ENCODE results near the gene CCNA2.

The CCNA2 gene

DNA sequence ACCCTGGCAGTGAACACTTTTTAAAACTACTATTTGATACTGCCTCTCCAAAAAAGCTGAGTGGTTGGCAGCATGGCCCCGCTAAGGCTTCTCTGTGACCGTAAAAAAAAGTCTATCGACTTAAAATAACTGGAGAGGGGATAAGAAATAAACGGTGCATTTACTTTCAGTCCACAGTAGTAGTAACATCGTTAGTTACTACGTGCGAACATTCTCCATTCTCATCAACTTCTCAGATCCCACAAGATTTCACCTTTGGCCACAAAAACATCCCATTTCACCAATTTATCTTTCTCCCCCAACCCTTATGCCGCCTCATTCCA is 23.1 kb downstream of the CCNA2 start:
- Histone ChIP-seq H3K27ac (ENCODE audit: low read depth, low read length) (peak overlapping the region; percentile 65), H3K9ac (ENCODE audit: low read length) (peak overlapping the region; percentile 87), H2AFZ (ENCODE audit: low read depth, low read length, severe bottlenecking) (peak overlapping the region; percentile 96), H3K36me3 (ENCODE audit: low read length) (peaks cover 9% of the 10 kb centered on the region; the same call in 1 of the 2 replicates), H3K9me3 (ENCODE audit: insufficient read depth, low read length) (no peaks in the 10 kb centered on the region), H3K79me2 (ENCODE audit: insufficient read depth, low read length) (peaks cover 19% of the 10 kb centered on the region), H3F3A (ENCODE audit: insufficient read depth) (no peaks in the 10 kb centered on the region), H3K9me2 (replicated peaks; ENCODE audit: insufficient read depth, low read length) (no peaks in the 10 kb centered on the region), H4K20me1 (ENCODE audit: low read depth, low read length) (no peaks in the 10 kb centered on the region), H3K4me2 (ENCODE audit: low read depth, low read length, poor library complexity, severe bottlenecking) (peak overlapping the region; percentile 80), H3K27me3 (ENCODE audit: low read length) (no peaks in the 10 kb centered on the region), H3K4me3 (ENCODE audit: insufficient read depth, low read length, poor library complexity, severe bottlenecking) (peak overlapping the region; percentile 81)
- TF ChIP-seq EZH2phosphoT487 (conservative IDR thresholded peaks at IDR 0.05; ENCODE audit: low read length), result no peak
- TF ChIP-seq, protein P1, sequence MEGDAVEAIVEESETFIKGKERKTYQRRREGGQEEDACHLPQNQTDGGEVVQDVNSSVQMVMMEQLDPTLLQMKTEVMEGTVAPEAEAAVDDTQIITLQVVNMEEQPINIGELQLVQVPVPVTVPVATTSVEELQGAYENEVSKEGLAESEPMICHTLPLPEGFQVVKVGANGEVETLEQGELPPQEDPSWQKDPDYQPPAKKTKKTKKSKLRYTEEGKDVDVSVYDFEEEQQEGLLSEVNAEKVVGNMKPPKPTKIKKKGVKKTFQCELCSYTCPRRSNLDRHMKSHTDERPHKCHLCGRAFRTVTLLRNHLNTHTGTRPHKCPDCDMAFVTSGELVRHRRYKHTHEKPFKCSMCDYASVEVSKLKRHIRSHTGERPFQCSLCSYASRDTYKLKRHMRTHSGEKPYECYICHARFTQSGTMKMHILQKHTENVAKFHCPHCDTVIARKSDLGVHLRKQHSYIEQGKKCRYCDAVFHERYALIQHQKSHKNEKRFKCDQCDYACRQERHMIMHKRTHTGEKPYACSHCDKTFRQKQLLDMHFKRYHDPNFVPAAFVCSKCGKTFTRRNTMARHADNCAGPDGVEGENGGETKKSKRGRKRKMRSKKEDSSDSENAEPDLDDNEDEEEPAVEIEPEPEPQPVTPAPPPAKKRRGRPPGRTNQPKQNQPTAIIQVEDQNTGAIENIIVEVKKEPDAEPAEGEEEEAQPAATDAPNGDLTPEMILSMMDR (IDR thresholded peaks at IDR 0.05; ENCODE audit: insufficient read depth, low read length, poor library complexity, severe bottlenecking), result no peak

DNA sequence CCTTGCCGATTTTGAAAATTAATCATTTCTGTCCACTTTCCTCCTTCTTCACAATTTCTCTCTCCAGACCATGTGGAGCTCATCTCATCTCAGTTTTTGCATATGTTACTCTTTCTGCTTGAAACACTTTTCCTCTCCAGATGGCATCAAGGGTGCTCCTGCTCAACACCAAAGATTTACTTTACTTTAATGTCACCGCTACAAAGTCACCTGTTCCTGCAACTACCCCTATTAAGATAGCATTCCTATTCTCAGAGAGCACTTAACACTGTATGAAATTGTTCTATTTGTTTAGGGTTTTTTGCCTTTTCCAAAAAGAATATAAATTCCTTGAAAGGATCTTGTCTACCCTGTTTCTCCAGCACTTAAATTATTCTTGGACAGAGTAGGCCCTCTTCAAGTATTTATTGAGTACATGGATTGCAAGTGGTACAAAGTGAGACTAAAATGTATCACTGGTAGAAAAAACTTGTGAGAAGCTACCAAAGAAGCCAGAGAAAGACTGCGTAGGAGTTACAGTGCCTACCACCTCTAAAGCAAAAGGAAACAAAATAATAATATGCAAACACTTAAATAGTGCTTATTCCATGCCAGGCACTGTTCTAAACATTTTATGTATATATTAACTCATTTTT is 23.7 kb downstream of the CCNA2 start:
- Histone ChIP-seq H3F3A (ENCODE audit: insufficient read depth) (no peaks in the 10 kb centered on the region), H3K27me3 (ENCODE audit: low read length) (no peaks in the 10 kb centered on the region), H3K9me3 (ENCODE audit: insufficient read depth, low read length) (no peaks in the 10 kb centered on the region), H3K36me3 (ENCODE audit: low read length) (peaks cover 8% of the 10 kb centered on the region; the same call in 1 of the 2 replicates), H3K4me3 (ENCODE audit: insufficient read depth, low read length, poor library complexity, severe bottlenecking) (no peak overlapping the region), H3K79me2 (ENCODE audit: insufficient read depth, low read length) (peaks cover 19% of the 10 kb centered on the region), H3K9ac (ENCODE audit: low read length) (no peak overlapping the region), H3K4me2 (ENCODE audit: low read depth, low read length, poor library complexity, severe bottlenecking) (peak overlapping the region; percentile 80), H4K20me1 (ENCODE audit: low read depth, low read length) (no peaks in the 10 kb centered on the region), H3K9me2 (replicated peaks; ENCODE audit: insufficient read depth, low read length) (no peaks in the 10 kb centered on the region), H2AFZ (ENCODE audit: low read depth, low read length, severe bottlenecking) (peak overlapping the region; percentile 41), H3K27ac (ENCODE audit: low read depth, low read length) (no peak overlapping the region)
- TF ChIP-seq, protein P1 (IDR thresholded peaks at IDR 0.05; ENCODE audit: insufficient read depth, low read length, poor library complexity, severe bottlenecking), result no peak
- no peak for TF ChIP-seq EZH2phosphoT487 (conservative IDR thresholded peaks at IDR 0.05; ENCODE audit: low read length)

DNA sequence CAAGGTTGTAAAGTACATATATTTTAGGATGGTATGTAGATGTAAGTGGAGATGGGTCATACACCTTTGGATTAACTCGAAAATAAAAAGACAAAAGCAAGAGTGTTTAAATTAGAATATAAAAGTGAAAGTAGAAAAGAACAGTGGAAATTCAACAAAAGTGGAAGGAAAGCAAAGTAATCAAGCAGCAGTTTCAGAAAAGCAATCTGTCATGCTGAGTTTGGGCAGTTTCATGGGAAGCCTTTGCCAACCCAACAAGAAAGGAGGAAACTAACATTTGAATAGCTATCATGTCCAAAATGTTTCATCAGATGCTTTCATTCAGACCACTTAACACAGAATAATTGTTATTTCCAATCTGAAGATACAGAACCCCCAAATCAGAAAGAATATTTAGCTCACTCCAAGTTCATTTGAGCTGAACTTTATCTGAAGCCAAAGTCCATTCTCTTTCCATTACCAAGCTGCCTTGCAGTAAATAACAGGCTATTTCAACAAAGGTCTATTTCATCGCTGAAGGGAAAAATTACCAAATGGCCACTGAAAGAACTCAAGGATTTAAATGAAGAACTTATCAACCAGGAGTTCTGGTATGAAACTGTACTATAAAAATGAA is 24.4 kb downstream of the CCNA2 start:
- Histone ChIP-seq H3K4me2 (ENCODE audit: low read depth, low read length, poor library complexity, severe bottlenecking) (no peak overlapping the region), H3K36me3 (ENCODE audit: low read length) (0 out of 2 replicates have a peak, but pooled peaks cover 1% of the 10 kb centered on the region), H3K9me2 (replicated peaks; ENCODE audit: insufficient read depth, low read length) (no peaks in the 10 kb centered on the region), H3K4me3 (ENCODE audit: insufficient read depth, low read length, poor library complexity, severe bottlenecking) (no peak overlapping the region), H3K9me3 (ENCODE audit: insufficient read depth, low read length) (no peaks in the 10 kb centered on the region), H3K27ac (ENCODE audit: low read depth, low read length) (no peak overlapping the region), H3F3A (ENCODE audit: insufficient read depth) (no peaks in the 10 kb centered on the region), H2AFZ (ENCODE audit: low read depth, low read length, severe bottlenecking) (no peak overlapping the region), H3K9ac (ENCODE audit: low read length) (no peak overlapping the region), H3K79me2 (ENCODE audit: insufficient read depth, low read length) (peaks cover 19% of the 10 kb centered on the region), H4K20me1 (ENCODE audit: low read depth, low read length) (no peaks in the 10 kb centered on the region), H3K27me3 (ENCODE audit: low read length) (no peaks in the 10 kb centered on the region)
- no peak for TF ChIP-seq EZH2phosphoT487 (conservative IDR thresholded peaks at IDR 0.05; ENCODE audit: low read length)

DNA sequence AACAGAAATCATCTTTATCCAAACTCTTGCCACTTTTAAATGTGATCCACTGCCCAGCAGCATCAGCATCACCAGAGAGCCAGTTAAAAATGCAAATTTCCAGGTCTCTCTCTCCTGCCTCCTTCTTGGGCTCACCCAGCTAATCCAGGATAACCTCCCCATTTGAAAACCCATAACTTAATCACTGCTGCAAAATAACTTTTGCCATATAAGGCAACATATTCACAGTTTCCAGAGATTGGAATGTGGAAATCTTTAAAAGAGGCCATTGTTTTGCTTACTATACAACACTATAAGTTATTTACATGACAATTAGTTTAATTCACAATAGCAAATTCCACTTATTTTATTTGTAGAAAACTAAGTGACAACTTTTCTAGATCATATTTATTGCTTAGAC is 27.4 kb downstream of the CCNA2 start:
- no peak overlapping the region for H3K4me2 ChIP-seq (ENCODE audit: low read depth, low read length, poor library complexity, severe bottlenecking)
- H3K4me3 ChIP-seq (ENCODE audit: insufficient read depth, low read length, poor library complexity, severe bottlenecking), result no peak overlapping the region
- no peaks in the 10 kb centered on the region for H4K20me1 ChIP-seq (ENCODE audit: low read depth, low read length)
- H3K27ac ChIP-seq (ENCODE audit: low read depth, low read length), result no peak overlapping the region
- no peak for TF ChIP-seq EZH2phosphoT487 (conservative IDR thresholded peaks at IDR 0.05; ENCODE audit: low read length)
- TF ChIP-seq, protein P1 (IDR thresholded peaks at IDR 0.05; ENCODE audit: insufficient read depth, low read length, poor library complexity, severe bottlenecking), result no peak
- no peak overlapping the region for H2AFZ ChIP-seq (ENCODE audit: low read depth, low read length, severe bottlenecking)
- H3K9me2 ChIP-seq (replicated peaks; ENCODE audit: insufficient read depth, low read length), result no peaks in the 10 kb centered on the region
- no peaks in the 10 kb centered on the region for H3K27me3 ChIP-seq (ENCODE audit: low read length)
- no peaks in the 10 kb centered on the region for H3K9me3 ChIP-seq (ENCODE audit: insufficient read depth, low read length)
- peaks cover 2% of the 10 kb centered on the region; the same call in 1 of the 2 replicates for H3K79me2 ChIP-seq (ENCODE audit: insufficient read depth, low read length)
- H3F3A ChIP-seq (ENCODE audit: insufficient read depth), result no peaks in the 10 kb centered on the region
- no peaks in the 10 kb centered on the region for H3K36me3 ChIP-seq (ENCODE audit: low read length)
- H3K9ac ChIP-seq (ENCODE audit: low read length), result no peak overlapping the region
